D721Med (cell line): Measurements from ENCODE around the gene MCF2L.

Source experiments
- DNase-seq: peaks from one replicate; pipeline ENCODE4 v3.0.0; 2011; ENCODE audit warnings: low spot score; ENCODE audit not compliant: insufficient read length
- FAIRE-seq: peaks from 2 replicates; lab custom pipeline; 2011; peaks lifted over from hg19 to GRCh38; lab: Jason Lieb, UNC
- CTCF ChIP-seq: IDR thresholded peaks from 2 replicates; pipeline ENCODE4 v1.5.1; 2012; ENCODE audit warnings: mild to moderate bottlenecking, control low read depth; ENCODE audit not compliant: insufficient read depth; ENCODE audit errors: missing control alignments

The MCF2L gene

GRCh38 chr13:113119166-113119821, 150.3 kb downstream of the MCF2L start:
- FAIRE-seq (no peak), DNase-seq (no peak)
- TF ChIP-seq CTCF: no peak

- no peak for TF ChIP-seq CTCF
- DNase-seq: no peak
- no peak for FAIRE-seq
Measured at GRCh38 chr13:113119822-113120189, 150.8 kb downstream of the MCF2L start.

- DNase-seq (no peak), FAIRE-seq (no peak)
- no peak for TF ChIP-seq CTCF
Measured at GRCh38 chr13:113120300-113121182, 151.5 kb downstream of the MCF2L start.

- TF ChIP-seq CTCF: no peak
- FAIRE-seq: no peak
- DNase-seq: no peak
Measured at GRCh38 chr13:113121183-113121927, 152.3 kb downstream of the MCF2L start.

GRCh38 chr13:113121928-113122471, 153.0 kb downstream of the MCF2L start:
- no peak for FAIRE-seq
- no peak for TF ChIP-seq CTCF
- no peak for DNase-seq

DNA sequence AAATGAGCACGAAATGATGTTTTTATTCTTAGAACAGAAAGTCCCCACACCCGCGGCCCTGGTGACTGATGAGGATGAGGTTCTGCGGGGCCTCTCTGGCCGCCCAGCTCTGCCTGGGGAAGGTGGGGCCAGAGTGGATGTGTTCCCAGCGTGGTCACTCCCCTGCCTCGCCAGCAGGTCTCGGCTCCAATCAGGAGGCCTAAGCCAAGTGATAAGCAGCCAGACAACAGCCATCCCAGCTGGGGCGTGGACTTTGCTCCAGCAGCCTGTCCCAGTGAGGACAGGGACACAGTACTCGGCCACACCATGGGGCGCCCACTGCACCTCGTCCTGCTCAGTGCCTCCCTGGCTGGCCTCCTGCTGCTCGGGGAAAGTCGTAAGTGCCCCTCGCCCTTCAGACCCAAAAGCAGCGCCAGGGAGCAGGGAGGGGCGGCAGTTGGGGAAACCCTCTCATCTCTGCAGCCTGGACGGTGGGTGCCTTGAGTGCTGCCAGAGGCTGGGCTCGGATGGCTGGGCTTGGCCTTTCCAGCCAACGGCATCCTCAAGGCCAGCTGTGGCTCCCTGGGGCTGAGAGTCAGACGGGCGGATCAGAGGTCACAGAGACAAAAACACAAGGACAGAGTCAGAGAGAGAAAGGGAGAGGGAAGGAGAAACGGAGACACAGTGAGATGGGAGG, 153.7 kb downstream of the MCF2L start, which contains the start of gene F10:
Gene F10 (plus strand): TSS at position 250 of the 676 bp plus-strand sequence. CDS start 57 bp downstream, at position 307.
- FAIRE-seq (no peak), DNase-seq (no peak)
- TF ChIP-seq CTCF: no peak
